GM12864 (cell line): Measurements from ENCODE around the gene TP53.

ENCODE experiments used
- DNase-seq: peaks from one replicate; pipeline ENCODE4 v3.0.0-alpha.2; 2011; ENCODE audit warnings: low read depth
- H3K4me3 ChIP-seq: 2 replicates; pipeline ENCODE4 v1.5.1; 2011; ENCODE audit warnings: mild to moderate bottlenecking, low read depth, low read length, control low read depth
- TF ChIP-seq, protein P1 (sequence below): IDR thresholded peaks from 2 replicates; pipeline ENCODE4 v1.5.1; 2011; ENCODE audit warnings: low read depth, mild to moderate bottlenecking, moderate library complexity, low read length, control low read depth, inconsistent platforms; ENCODE audit errors: missing control alignments

The TP53 gene

DNA sequence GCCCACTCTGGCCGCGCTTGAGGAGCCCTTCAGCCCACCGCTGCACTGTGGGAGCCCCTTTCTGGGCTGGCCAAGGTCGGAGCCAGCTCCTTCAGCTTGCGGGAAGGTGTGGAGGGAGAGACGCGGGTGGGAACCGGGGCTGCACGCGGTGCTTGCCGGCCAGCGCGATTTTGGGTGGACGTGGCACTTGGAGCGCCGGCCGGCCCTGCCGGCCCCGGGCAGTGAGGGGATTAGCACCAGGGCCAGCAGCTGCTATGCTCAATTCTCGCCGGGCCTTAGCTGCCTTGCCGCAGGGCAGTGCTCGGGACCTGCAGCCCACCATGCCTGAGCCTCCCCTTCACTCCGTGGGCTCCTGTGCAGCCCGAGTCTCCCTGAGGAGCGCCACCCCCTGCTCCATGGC is 46.5 kb downstream of the TP53 start:
- no peak for DNase-seq
- H3K4me3 ChIP-seq, result no peak overlapping the region
- TF ChIP-seq, protein P1, sequence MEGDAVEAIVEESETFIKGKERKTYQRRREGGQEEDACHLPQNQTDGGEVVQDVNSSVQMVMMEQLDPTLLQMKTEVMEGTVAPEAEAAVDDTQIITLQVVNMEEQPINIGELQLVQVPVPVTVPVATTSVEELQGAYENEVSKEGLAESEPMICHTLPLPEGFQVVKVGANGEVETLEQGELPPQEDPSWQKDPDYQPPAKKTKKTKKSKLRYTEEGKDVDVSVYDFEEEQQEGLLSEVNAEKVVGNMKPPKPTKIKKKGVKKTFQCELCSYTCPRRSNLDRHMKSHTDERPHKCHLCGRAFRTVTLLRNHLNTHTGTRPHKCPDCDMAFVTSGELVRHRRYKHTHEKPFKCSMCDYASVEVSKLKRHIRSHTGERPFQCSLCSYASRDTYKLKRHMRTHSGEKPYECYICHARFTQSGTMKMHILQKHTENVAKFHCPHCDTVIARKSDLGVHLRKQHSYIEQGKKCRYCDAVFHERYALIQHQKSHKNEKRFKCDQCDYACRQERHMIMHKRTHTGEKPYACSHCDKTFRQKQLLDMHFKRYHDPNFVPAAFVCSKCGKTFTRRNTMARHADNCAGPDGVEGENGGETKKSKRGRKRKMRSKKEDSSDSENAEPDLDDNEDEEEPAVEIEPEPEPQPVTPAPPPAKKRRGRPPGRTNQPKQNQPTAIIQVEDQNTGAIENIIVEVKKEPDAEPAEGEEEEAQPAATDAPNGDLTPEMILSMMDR, result no peak

DNA sequence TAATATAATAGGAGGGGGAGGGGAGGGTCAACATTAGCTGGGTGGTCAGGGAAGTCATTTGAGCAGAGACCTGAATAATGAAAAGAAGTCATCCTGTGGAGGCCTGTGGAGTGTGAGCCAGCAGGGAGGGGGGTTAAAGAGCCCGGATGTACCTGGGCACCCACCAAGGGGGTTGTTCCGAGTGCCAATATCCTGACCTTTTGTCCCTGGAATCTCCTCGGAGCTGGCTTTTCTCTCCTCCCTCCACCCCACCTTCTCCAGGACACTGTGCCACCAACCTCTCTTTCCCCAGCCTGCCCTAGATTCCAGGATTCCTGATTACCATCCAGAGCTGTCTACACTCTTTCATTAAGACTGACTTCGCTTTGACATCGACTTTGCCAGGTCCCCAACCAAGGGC is 51.1 kb downstream of the TP53 start:
- TF ChIP-seq, protein P1, result no peak
- DNase-seq, result no peak
- H3K4me3 ChIP-seq, result no peak overlapping the region

DNA sequence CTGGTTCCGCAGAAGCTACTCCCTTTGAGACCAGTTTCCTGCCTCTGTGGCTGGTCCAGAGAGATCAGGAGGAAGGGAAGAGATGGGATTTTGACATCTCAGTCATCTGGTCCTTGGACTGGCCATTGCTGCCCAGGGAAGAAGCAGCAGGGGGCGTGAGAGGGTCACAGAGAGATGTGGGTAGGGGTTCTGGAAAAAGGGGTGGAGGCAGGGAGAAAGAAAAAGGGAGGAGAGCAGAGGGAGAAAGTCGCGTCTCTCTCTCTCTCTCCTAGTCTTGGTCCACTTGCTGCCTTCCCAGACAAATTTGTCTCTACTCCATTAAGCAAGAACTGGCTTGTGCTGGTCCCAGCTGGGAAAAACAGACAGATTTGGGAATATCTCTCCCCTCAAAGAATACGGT is 52.9 kb downstream of the TP53 start:
- DNase-seq, result no peak
- TF ChIP-seq, protein P1, result peak; percentile 29
- no peak overlapping the region for H3K4me3 ChIP-seq

DNA sequence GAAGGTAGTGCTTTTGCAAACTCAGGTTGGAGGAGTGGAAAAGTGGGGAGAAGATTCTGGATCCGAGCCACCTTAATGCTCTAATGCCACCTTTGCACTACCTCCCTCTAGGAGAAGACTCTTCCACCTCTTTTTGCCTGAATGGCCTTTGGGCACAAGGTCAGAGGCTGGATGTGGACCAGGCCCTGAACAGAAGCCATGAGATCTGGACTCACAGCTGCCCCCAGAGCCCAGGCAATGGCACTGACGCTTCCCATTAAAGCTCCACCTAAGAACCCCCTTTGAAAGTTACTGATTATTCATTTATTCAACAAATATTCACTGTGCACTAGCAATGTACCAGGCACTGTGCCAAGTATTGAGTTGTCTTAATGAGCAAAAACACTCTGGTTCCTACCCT is 54.2 kb downstream of the TP53 start:
- DNase-seq, result no peak
- TF ChIP-seq, protein P1, result no peak
- no peak overlapping the region for H3K4me3 ChIP-seq

DNA sequence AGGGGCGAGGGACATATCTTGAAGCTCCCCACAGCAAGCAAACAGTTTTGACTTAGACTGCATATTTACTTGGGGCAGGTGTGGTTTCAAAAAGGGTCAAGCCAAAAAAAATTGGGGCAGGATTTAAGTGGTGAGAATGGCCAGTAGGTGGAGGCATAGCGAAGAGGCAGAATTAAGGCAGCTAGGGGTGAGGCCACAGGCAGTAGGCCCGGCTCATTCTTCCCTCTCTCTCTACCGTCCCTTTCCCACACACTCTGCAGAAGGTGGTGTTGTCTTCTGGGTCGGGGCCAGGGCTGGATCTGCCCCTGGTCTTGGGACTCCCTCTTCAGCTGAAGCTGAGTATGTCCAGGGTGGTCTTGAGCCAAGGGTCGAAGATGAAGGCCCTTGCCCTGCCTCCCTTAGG is 54.8 kb downstream of the TP53 start:
- no peak for DNase-seq
- TF ChIP-seq, protein P1, result peak; percentile 70
- no peak overlapping the region for H3K4me3 ChIP-seq

- H3K4me3 ChIP-seq, result no peak overlapping the region
- TF ChIP-seq, protein P1, result no peak
- no peak for DNase-seq
Observed at GRCh38 chr17:7631398-7632380, 55.6 kb downstream of the TP53 start.
